B cell (primary cell): ENCODE measurements around the gene OR9Q1. TPM values are rescaled to one million over a fixed set of nuclear protein-coding genes. Genes with fewer than 3 reads are reported as not detected.

Experiments
- ATAC-seq: fragments of 200-7000 bp; cut with Tn5 transposase; one replicate; pipeline ENCODE4 v1.10.0; 2021; ENCODE audit warnings: low read depth, mild to moderate bottlenecking, moderate number of reproducible peaks, moderate library complexity
- CTCF ChIA-PET: fragments of 350-600 bp; sonication (Branson Sonifier 250); formaldehyde crosslinking; loops from one replicate; lab custom pipeline; 2021; ENCODE audit warnings: antibody characterized with exemption, inconsistent platforms; lab: Charles Lee
- POLR2A ChIA-PET: fragments of 350-600 bp; sonication (Branson Sonifier 250); formaldehyde crosslinking; loops from one replicate; lab custom pipeline; 2021; ENCODE audit warnings: antibody characterized with exemption; lab: Charles Lee
- DNase-seq: peaks from one replicate; pipeline ENCODE4 v3.0.0; 2013
- H2AFZ ChIP-seq: 2 replicates; pipeline ENCODE4 v1.6.1; 2012; ENCODE audit warnings: mild to moderate bottlenecking, low read depth, low read length; ENCODE audit not compliant: insufficient read depth, poor library complexity, severe bottlenecking
- H3K27ac ChIP-seq, 2 donors: 1 replicate in 1 of 2; 2 replicates in 1 of 2; pipeline ENCODE4 v1.5.1; 2012 to 2013; ENCODE audit warnings: low read length in 2 of 2, mild to moderate bottlenecking in 2 of 2, moderate library complexity in 1 of 2
- H3K27me3 ChIP-seq, 4 experiments: fragments of 200-600 bp in 1 of 4; sonication (generic) in 1 of 4; replicated peaks in 1 of 4; 1 replicate in 2 of 4; 2 replicates in 2 of 4; pipeline versions ENCODE4 v1.6.1 to v1.7.0; 2013 to 2016; ENCODE audit warnings: low read length in 3 of 4, mild to moderate bottlenecking in 2 of 4, mixed read lengths in 1 of 4, moderate library complexity in 1 of 4; ENCODE audit not compliant: insufficient read depth in 4 of 4, control insufficient read depth in 3 of 4; ENCODE audit errors: control extremely low read depth in 1 of 4
- H3K36me3 ChIP-seq, 2 experiments: replicated peaks in 1 of 2; 1 replicate in 1 of 2; 2 replicates in 1 of 2; pipeline versions ENCODE4 v1.6.1 to v1.7.1; 2013; ENCODE audit warnings: low read length in 1 of 2; ENCODE audit not compliant: insufficient read depth in 2 of 2, control insufficient read depth in 1 of 2; ENCODE audit errors: control extremely low read depth in 1 of 2, extremely low read depth in 1 of 2
- H3K4me1 ChIP-seq, 2 donors: fragments of 200-600 bp in 1 of 2; sonication (generic) in 1 of 2; 1 replicate in 1 of 2; 2 replicates in 1 of 2; pipeline versions ENCODE4 v1.5.1 to v1.6.1; 2013 to 2017; ENCODE audit warnings: low read length in 2 of 2; ENCODE audit not compliant: control insufficient read depth in 2 of 2, insufficient read depth in 2 of 2
- H3K4me2 ChIP-seq: replicated peaks from 2 replicates; pipeline ENCODE3; 2012; ENCODE audit warnings: mild to moderate bottlenecking, low read depth, low read length; ENCODE audit not compliant: poor library complexity, severe bottlenecking
- H3K4me3 ChIP-seq, 5 experiments: fragments of 200-600 bp in 1 of 5; sonication (generic) in 1 of 5; 1 replicate in 3 of 5; 2 replicates in 2 of 5; pipeline versions ENCODE4 v1.5.1 to v1.7.0; 2011 to 2016; ENCODE audit warnings: low read length in 4 of 5, mild to moderate bottlenecking in 4 of 5, low read depth in 2 of 5, control low read depth in 1 of 5, moderate library complexity in 1 of 5; ENCODE audit not compliant: insufficient read depth in 1 of 5; ENCODE audit errors: control extremely low read depth in 1 of 5, extremely low read depth in 1 of 5
- H3K79me2 ChIP-seq: fragments of 200-600 bp; sonication (generic); one replicate; pipeline ENCODE4 v1.6.0; 2016; ENCODE audit warnings: low read length; ENCODE audit not compliant: control insufficient read depth, insufficient read depth
- H3K9ac ChIP-seq: fragments of 200-600 bp; sonication (generic); 2 replicates; pipeline ENCODE4 v1.6.1; 2017; ENCODE audit warnings: mild to moderate bottlenecking, low read length, moderate library complexity
- H3K9me3 ChIP-seq, 3 donors: one replicate each; pipeline versions ENCODE4 v1.6.1 to v1.7.1; 2013; ENCODE audit warnings: low read length in 2 of 3; ENCODE audit not compliant: control insufficient read depth in 2 of 3, insufficient read depth in 1 of 3; ENCODE audit errors: control extremely low read depth in 1 of 3
- H4K20me1 ChIP-seq: 2 replicates; pipeline ENCODE4 v1.6.0; 2012; ENCODE audit warnings: mild to moderate bottlenecking, low read length; ENCODE audit not compliant: insufficient read depth, control insufficient read depth, poor library complexity, severe bottlenecking
- H3K27ac Mint-ChIP-seq: one replicate; pipeline ENCODE4 v1.8.0; 2021; ENCODE audit warnings: mixed read lengths
- H3K27me3 Mint-ChIP-seq: one replicate; pipeline ENCODE4 v1.8.0; 2021; ENCODE audit warnings: mixed read lengths
- H3K4me1 Mint-ChIP-seq: one replicate; pipeline ENCODE4 v1.8.0; 2021; ENCODE audit warnings: mixed read lengths
- H3K4me3 Mint-ChIP-seq: one replicate; pipeline ENCODE4 v1.8.0; 2021; ENCODE audit warnings: mixed read lengths
- H3K9me3 Mint-ChIP-seq: one replicate; pipeline ENCODE4 v1.8.0; 2022; ENCODE audit warnings: mixed read lengths; ENCODE audit not compliant: insufficient read depth
- CTCF ChIP-seq: fragments of 200-600 bp; IDR thresholded peaks from one replicate; pipeline ENCODE4 v1.8.0; 2022; ENCODE audit warnings: antibody characterized with exemption, mild to moderate bottlenecking
- EZH2 ChIP-seq: IDR thresholded peaks from 2 replicates; pipeline ENCODE4 v1.6.1; 2012; ENCODE audit warnings: borderline replicate concordance, low read depth, mild to moderate bottlenecking, moderate library complexity, low read length; ENCODE audit not compliant: insufficient read depth, poor library complexity, severe bottlenecking
- WGBS: methylation state at CpG from one replicate; pipeline ENCODE4 v1.1.5; 2013; ENCODE audit warnings: missing lambda C conversion rate; ENCODE audit not compliant: insufficient coverage; 5-methylcytosine and 5-hydroxymethylcytosine counted together
- intact Hi-C: fragments of 100-400 bp; cut with micrococcal nuclease; formaldehyde crosslinking; loops from one replicate; pipeline ENCODE4 v1.10.0; 2022
- polyA plus RNA-seq: library from polyadenylated mRNA; depleted of rRNA; stranded (reverse); fragments of >200 nt; gene quantifications from 2 replicates; pipeline ENCODE4 v1.2.3, GENCODE V29; 2012
- total RNA-seq, 2 donors: library from RNA; stranded (reverse); fragments of 120-200 nt in 1 of 2; gene quantifications; 1 replicate in 1 of 2; 2 replicates in 1 of 2; pipeline versions ENCODE4 v1.2.3 to v1.2.4, GENCODE V29; 2013 to 2022

The OR9Q1 gene
- total and polyA plus RNA-seq, 2 donors (not counting 1 experiment from before 2014, with no cell fraction given) = not detected

GRCh38 chr11:58046231-58046630 is 22.6 kb downstream of the OR9Q1 start:
- no peaks in the 10 kb centered on the region for H3K4me1 ChIP-seq
- DNase-seq (no peak), ATAC-seq (no peak)
- ChIA-PET POLR2A (no interaction called here), CTCF (no interaction called here)
- Mint-ChIP-seq H3K27ac (no peak overlapping the region), H3K9me3 (no peaks in the 10 kb centered on the region), H3K27me3 (peaks cover 9% of the 10 kb centered on the region), H3K4me3 (no peak overlapping the region), H3K4me1 (no peaks in the 10 kb centered on the region)
- no peak overlapping the region for H3K27ac ChIP-seq
- no peak overlapping the region for H2AFZ ChIP-seq
- TF ChIP-seq CTCF (no peak), EZH2 (no peak)
- no peaks in the 10 kb centered on the region for H4K20me1 ChIP-seq
- H3K9ac ChIP-seq = no peak overlapping the region
- 88% methylated on average over 1 of the region's 3 CpGs for WGBS
- peaks cover 0 to 4% (median 0%) of the 10 kb centered on the region in 4 experiments for H3K27me3 ChIP-seq
- H3K4me3 ChIP-seq = no peak overlapping the region
- H3K79me2 ChIP-seq = no peaks in the 10 kb centered on the region
- H3K4me2 ChIP-seq = no peak overlapping the region
- no peaks in the 10 kb centered on the region for H3K36me3 ChIP-seq
- H3K9me3 ChIP-seq = no peaks in the 10 kb centered on the region
- intact Hi-C loops = no loop called here

GRCh38 chr11:58047818-58048217 is 24.1 kb downstream of the OR9Q1 start:
- intact Hi-C loops = no loop called here
- Mint-ChIP-seq H3K9me3 (no peaks in the 10 kb centered on the region), H3K27ac (no peak overlapping the region), H3K4me1 (no peaks in the 10 kb centered on the region), H3K27me3 (peaks cover 9% of the 10 kb centered on the region), H3K4me3 (no peak overlapping the region)
- Histone ChIP-seq H3K79me2 (no peaks in the 10 kb centered on the region), H3K36me3 (no peaks in the 10 kb centered on the region), H3K9ac (no peak overlapping the region), H3K4me1 (no peaks in the 10 kb centered on the region), H3K9me3 (no peaks in the 10 kb centered on the region), H3K4me3 (no peak overlapping the region), H2AFZ (no peak overlapping the region), H4K20me1 (no peaks in the 10 kb centered on the region), H3K27me3 (peaks cover 0 to 3% (median 0%) of the 10 kb centered on the region in 4 experiments), H3K4me2 (no peak overlapping the region), H3K27ac (no peak overlapping the region)
- DNase-seq (no peak), ATAC-seq (no peak)
- TF ChIP-seq EZH2 = no peak
- TF ChIP-seq CTCF = no peak
- POLR2A ChIA-PET = no interaction called here
- CTCF ChIA-PET = no interaction called here
- WGBS = 100% methylated on average over 1 of the region's 3 CpGs
